ENCODE data around the gene MAEA.

- no peak for TF ChIP-seq CTCF (IDR thresholded peaks at IDR 0.05)
- no peak for TF ChIP-seq EZH2phosphoT487 (IDR thresholded peaks at IDR 0.05)
- no peak for TF ChIP-seq EZH2 (IDR thresholded peaks at IDR 0.05)
Observed at GRCh38 chr4:1339489-1339888, 49.8 kb downstream of the MAEA start.
